GM23338 (cell line): Measurements from ENCODE around the gene HOXB6. TPM values are rescaled to one million over a fixed set of nuclear protein-coding genes. Genes with fewer than 3 reads are reported as not detected.

Source experiments
- ATAC-seq: fragments of 200-7000 bp; cut with Tn5 transposase; 3 replicates; pipeline ENCODE4 v1.9.1; 2020
- DNase-seq: peaks from one replicate; pipeline ENCODE4 v3.0.0-alpha.2; 2015; ENCODE audit warnings: low spot score
- H2AFZ ChIP-seq: fragments of 200-600 bp; sonication (generic); 2 replicates; pipeline ENCODE4 v1.8.0; 2016; ENCODE audit warnings: antibody characterized with exemption, mild to moderate bottlenecking, moderate library complexity
- H3F3A ChIP-seq: fragments of 200-600 bp; sonication (generic); replicated peaks from 2 replicates; pipeline ENCODE4 v1.8.0; 2017; ENCODE audit warnings: antibody characterized with exemption, mixed run types, low read depth
- H3K27ac ChIP-seq: fragments of 200-600 bp; sonication (generic); 2 replicates; pipeline ENCODE4 v1.6.1; 2016; ENCODE audit warnings: low read depth
- H3K27me3 ChIP-seq: fragments of 200-600 bp; sonication (generic); 2 replicates; pipeline ENCODE4 v1.8.0; 2016; ENCODE audit warnings: mild to moderate bottlenecking, mixed run types, moderate library complexity; ENCODE audit not compliant: insufficient read depth
- H3K36me3 ChIP-seq: fragments of 200-600 bp; sonication (generic); 2 replicates; pipeline ENCODE4 v1.8.0; 2016; ENCODE audit warnings: mild to moderate bottlenecking; ENCODE audit not compliant: insufficient read depth
- H3K4me1 ChIP-seq: fragments of 200-600 bp; sonication (generic); 2 replicates; pipeline ENCODE4 v1.8.0; 2016; ENCODE audit warnings: mild to moderate bottlenecking, moderate library complexity; ENCODE audit not compliant: insufficient read depth
- H3K4me2 ChIP-seq: fragments of 200-600 bp; sonication (generic); 2 replicates; pipeline ENCODE4 v1.7.1; 2017; ENCODE audit warnings: mixed run types
- H3K4me3 ChIP-seq: fragments of 200-600 bp; sonication (generic); 2 replicates; pipeline ENCODE4 v1.6.1; 2016; ENCODE audit warnings: mixed run types
- H3K79me2 ChIP-seq: fragments of 200-600 bp; sonication (generic); replicated peaks from 2 replicates; pipeline ENCODE4 v1.8.0; 2017; ENCODE audit warnings: mild to moderate bottlenecking; ENCODE audit not compliant: insufficient read depth
- H3K9me2 ChIP-seq: fragments of 200-600 bp; sonication (generic); 2 replicates; pipeline ENCODE4 v1.8.0; 2017; ENCODE audit not compliant: insufficient read depth
- H4K20me1 ChIP-seq: fragments of 200-600 bp; sonication (generic); replicated peaks from 2 replicates; pipeline ENCODE4 v1.8.0; 2017; ENCODE audit warnings: mild to moderate bottlenecking; ENCODE audit not compliant: insufficient read depth
- H3K27ac Mint-ChIP-seq: 2 replicates; pipeline ENCODE4 v1.8.0; 2020; ENCODE audit warnings: inconsistent platforms, mild to moderate bottlenecking, moderate library complexity, mixed read lengths
- H3K27me3 Mint-ChIP-seq: 3 replicates; pipeline ENCODE4 v1.8.0; 2022; ENCODE audit warnings: low read depth, mild to moderate bottlenecking, moderate library complexity, mixed read lengths, inconsistent platforms; ENCODE audit not compliant: insufficient read depth, poor library complexity
- H3K36me3 Mint-ChIP-seq: 3 replicates; pipeline ENCODE4 v1.8.0; 2021; ENCODE audit warnings: low read depth, mild to moderate bottlenecking, inconsistent platforms, moderate library complexity, mixed read lengths
- H3K4me1 Mint-ChIP-seq: 3 replicates; pipeline ENCODE4 v1.8.0; 2020; ENCODE audit warnings: mild to moderate bottlenecking, inconsistent platforms, mixed read lengths
- H3K4me3 Mint-ChIP-seq: 3 replicates; pipeline ENCODE4 v1.8.0; 2021; ENCODE audit warnings: moderate library complexity, mild to moderate bottlenecking, inconsistent platforms, mixed read lengths
- H3K9me3 Mint-ChIP-seq: 3 replicates; pipeline ENCODE4 v1.8.0; 2020; ENCODE audit warnings: moderate library complexity, mild to moderate bottlenecking, inconsistent platforms, mixed read lengths
- EZH2 ChIP-seq: fragments of 200-600 bp; sonication (generic); IDR thresholded peaks from one replicate; pipeline ENCODE4 v1.8.0; 2017; ENCODE audit warnings: antibody characterized with exemption, mild to moderate bottlenecking, low read depth; ENCODE audit not compliant: unreplicated experiment
- JUNB ChIP-seq: IDR thresholded peaks from one replicate; pipeline ENCODE4 v1.6.1; 2016; ENCODE audit warnings: antibody characterized with exemption; ENCODE audit not compliant: unreplicated experiment
- REST ChIP-seq: IDR thresholded peaks from one replicate; pipeline ENCODE4 v1.6.1; 2018; ENCODE audit warnings: antibody characterized with exemption; ENCODE audit not compliant: unreplicated experiment
- ZNF114 ChIP-seq: fragments of 250-450 bp; sonication (Bioruptor Pico); IDR thresholded peaks from 2 replicates; pipeline ENCODE4 v1.5.0; 2020; ENCODE audit warnings: mild to moderate bottlenecking, moderate library complexity
- polyA plus RNA-seq: library from polyadenylated mRNA; unstranded; fragments of >200 nt; fragmentation: Nextera tagmentation; extraction: Ambion mirVana; gene quantifications from 2 replicates; pipeline ENCODE4 v1.2.1, GENCODE V29; 2016
- total RNA-seq: library from RNA; depleted of rRNA; stranded (reverse); fragments of >200 nt; shearing (Covaris generic); gene quantifications from 2 replicates; pipeline ENCODE4 v1.2.3, GENCODE V29; 2014
- TF ChIP-seq, protein P1 (sequence below), 2 experiments: fragments of 200-600 bp in 1 of 2; sonication (generic) in 1 of 2; conservative IDR thresholded peaks; 2 replicates each; pipeline versions ENCODE4 v1.5.1 to v1.6.1; 2016 to 2017; ENCODE audit warnings: antibody characterized with exemption in 2 of 2, low read depth in 2 of 2, mild to moderate bottlenecking in 2 of 2, moderate library complexity in 1 of 2

Gene HOXB6
- total and polyA plus RNA-seq, 2 experiments from 2014 or later = not detected

GRCh38 chr17:48618256-48618896, 13.6 kb upstream of the HOXB6 start (continued):
- TF ChIP-seq REST (no peak), ZNF114 (CRISPR knock-in tag) (no peak), JUNB (no peak)
- TF ChIP-seq, protein P1, sequence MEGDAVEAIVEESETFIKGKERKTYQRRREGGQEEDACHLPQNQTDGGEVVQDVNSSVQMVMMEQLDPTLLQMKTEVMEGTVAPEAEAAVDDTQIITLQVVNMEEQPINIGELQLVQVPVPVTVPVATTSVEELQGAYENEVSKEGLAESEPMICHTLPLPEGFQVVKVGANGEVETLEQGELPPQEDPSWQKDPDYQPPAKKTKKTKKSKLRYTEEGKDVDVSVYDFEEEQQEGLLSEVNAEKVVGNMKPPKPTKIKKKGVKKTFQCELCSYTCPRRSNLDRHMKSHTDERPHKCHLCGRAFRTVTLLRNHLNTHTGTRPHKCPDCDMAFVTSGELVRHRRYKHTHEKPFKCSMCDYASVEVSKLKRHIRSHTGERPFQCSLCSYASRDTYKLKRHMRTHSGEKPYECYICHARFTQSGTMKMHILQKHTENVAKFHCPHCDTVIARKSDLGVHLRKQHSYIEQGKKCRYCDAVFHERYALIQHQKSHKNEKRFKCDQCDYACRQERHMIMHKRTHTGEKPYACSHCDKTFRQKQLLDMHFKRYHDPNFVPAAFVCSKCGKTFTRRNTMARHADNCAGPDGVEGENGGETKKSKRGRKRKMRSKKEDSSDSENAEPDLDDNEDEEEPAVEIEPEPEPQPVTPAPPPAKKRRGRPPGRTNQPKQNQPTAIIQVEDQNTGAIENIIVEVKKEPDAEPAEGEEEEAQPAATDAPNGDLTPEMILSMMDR (conservative IDR thresholded peaks at IDR 0.05; ENCODE audit: low read depth in 2 of 2) = peak; percentile 86 to 97

DNA sequence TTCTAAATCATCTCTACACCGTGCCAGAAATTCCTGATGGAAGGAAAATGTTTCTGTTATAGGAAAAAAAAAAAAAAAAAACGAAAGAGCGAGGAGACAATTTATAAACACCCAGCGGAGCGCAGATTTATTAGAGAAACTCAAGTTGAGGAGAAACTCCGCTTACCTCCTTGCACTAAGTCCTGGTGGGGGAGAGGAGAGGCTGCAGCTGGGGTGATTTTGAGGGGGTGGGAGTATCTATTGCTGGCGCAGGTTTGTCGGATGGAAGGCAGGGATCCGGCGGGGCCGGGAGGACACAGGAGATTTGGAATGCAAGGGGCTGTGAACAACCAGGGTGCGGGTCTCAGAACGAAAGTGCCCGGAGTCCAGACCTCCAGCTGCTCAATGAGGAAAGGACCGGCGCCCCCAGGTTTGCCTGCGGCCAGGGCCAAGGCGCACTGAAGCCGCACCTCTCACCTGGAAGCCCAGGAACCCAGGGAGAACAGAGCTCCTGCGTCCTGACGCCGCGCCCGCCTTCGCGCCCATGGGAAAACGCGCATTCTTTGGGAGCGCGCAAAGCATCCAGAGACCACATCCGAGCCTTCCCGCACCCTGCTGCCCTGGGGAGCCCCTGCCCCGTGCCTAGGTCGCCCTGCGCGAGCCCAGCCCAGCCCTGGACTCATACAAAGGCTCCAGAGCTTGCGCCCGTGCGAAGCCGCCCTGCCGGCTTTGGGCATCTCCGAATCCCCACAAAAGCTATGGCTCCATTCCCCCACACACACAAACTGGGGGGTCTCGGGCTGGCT, 12.9 kb upstream of the HOXB6 start:
- H3K4me3 ChIP-seq = no peak overlapping the region
- no peaks in the 10 kb centered on the region for H3K79me2 ChIP-seq
- H3K36me3 Mint-ChIP-seq = peaks cover 3% of the 10 kb centered on the region; the same call in 1 of the 3 replicates
- H4K20me1 ChIP-seq = peaks cover 60% of the 10 kb centered on the region
- peaks cover 35% of the 10 kb centered on the region for H3K4me1 ChIP-seq
- H3K27me3 Mint-ChIP-seq = peaks cover 99% of the 10 kb centered on the region
- H3K27me3 ChIP-seq = peaks cover 100% of the 10 kb centered on the region
- H3K9me3 Mint-ChIP-seq = peaks cover 10% of the 10 kb centered on the region; the same call in 2 of the 3 replicates
- no peaks in the 10 kb centered on the region for H3K36me3 ChIP-seq
- peaks cover 27% of the 10 kb centered on the region for H3K4me1 Mint-ChIP-seq
- ATAC-seq = peak; percentile 19
- no peaks in the 10 kb centered on the region for H3K9me2 ChIP-seq
- H3F3A ChIP-seq = peaks cover 45% of the 10 kb centered on the region
- H3K4me2 ChIP-seq = peak overlapping the region; percentile 32; the same call in 1 of the 2 replicates
- TF ChIP-seq EZH2 = peak; percentile 96
- TF ChIP-seq, protein P1 (conservative IDR thresholded peaks at IDR 0.05; ENCODE audit: low read depth in 2 of 2) = no peak
- H2AFZ ChIP-seq = no peak overlapping the region
- H3K27ac Mint-ChIP-seq = no peak overlapping the region
- no peak overlapping the region for H3K27ac ChIP-seq
- H3K4me3 Mint-ChIP-seq = no peak overlapping the region
- DNase-seq = peak; percentile 58
